ENCODE measurements around the gene ZC3HAV1L.

DNA sequence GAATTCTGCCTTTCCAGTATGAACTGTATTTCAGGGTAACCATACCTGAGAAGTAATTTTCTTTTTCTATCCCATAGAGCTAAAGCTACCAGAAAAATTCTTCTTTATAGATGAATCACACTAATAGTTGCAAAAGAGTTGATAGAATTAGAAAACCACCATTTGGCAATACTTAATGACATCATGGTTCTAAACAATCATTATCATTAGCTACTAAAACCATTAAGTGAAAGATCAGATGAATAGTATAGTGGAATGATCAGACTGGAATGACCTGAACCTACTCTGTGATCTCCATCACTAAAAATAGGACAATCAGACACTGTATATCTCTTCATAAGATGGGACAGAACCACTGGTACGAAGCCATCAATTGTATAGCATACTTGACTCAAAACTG, 19.8 kb upstream of the ZC3HAV1L start:
- no peak for TF ChIP-seq POLR2A (IDR thresholded peaks at IDR 0.05)
- TF ChIP-seq, protein P1, sequence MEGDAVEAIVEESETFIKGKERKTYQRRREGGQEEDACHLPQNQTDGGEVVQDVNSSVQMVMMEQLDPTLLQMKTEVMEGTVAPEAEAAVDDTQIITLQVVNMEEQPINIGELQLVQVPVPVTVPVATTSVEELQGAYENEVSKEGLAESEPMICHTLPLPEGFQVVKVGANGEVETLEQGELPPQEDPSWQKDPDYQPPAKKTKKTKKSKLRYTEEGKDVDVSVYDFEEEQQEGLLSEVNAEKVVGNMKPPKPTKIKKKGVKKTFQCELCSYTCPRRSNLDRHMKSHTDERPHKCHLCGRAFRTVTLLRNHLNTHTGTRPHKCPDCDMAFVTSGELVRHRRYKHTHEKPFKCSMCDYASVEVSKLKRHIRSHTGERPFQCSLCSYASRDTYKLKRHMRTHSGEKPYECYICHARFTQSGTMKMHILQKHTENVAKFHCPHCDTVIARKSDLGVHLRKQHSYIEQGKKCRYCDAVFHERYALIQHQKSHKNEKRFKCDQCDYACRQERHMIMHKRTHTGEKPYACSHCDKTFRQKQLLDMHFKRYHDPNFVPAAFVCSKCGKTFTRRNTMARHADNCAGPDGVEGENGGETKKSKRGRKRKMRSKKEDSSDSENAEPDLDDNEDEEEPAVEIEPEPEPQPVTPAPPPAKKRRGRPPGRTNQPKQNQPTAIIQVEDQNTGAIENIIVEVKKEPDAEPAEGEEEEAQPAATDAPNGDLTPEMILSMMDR (IDR thresholded peaks at IDR 0.05), result no peak

Measured in right lobe of liver (tissue), 4 donors.